Keratinocyte (primary cell): Measurements from ENCODE around the gene HENMT1. TPM values are rescaled to one million over a fixed set of nuclear protein-coding genes. Genes with fewer than 3 reads are reported as not detected.

ENCODE experiments used
- DNase-seq: peaks from one replicate; pipeline ENCODE4 v3.0.0-alpha.2; 2011; ENCODE audit warnings: low read depth, missing footprints, low spot score
- FAIRE-seq: peaks from 2 replicates; lab custom pipeline; 2011; peaks lifted over from hg19 to GRCh38; lab: Jason Lieb, UNC
- H2AFZ ChIP-seq: 2 replicates; pipeline ENCODE4 v1.6.0; 2012; ENCODE audit warnings: low read length, control low read depth, inconsistent platforms; ENCODE audit not compliant: control insufficient read depth
- H3K27ac ChIP-seq: 2 replicates; pipeline ENCODE4 v1.5.1; 2011; ENCODE audit warnings: low read length; ENCODE audit not compliant: control insufficient read depth, insufficient read depth
- H3K27me3 ChIP-seq: 3 replicates; pipeline ENCODE4 v1.6.0; 2011; ENCODE audit warnings: low read length; ENCODE audit not compliant: control insufficient read depth, insufficient read depth; ENCODE audit errors: extremely low read depth
- H3K36me3 ChIP-seq, 2 experiments: 2 replicates in 1 of 2; 3 replicates in 1 of 2; pipeline ENCODE4 v1.5.1; 2011; ENCODE audit warnings: low read length in 2 of 2, mild to moderate bottlenecking in 1 of 2; ENCODE audit not compliant: control insufficient read depth in 2 of 2, insufficient read depth in 2 of 2; ENCODE audit errors: extremely low read depth in 1 of 2
- H3K4me1 ChIP-seq: 3 replicates; pipeline ENCODE4 v1.5.1; 2011; ENCODE audit warnings: low read length; ENCODE audit not compliant: control insufficient read depth, insufficient read depth; ENCODE audit errors: extremely low read depth
- H3K4me2 ChIP-seq: 3 replicates; pipeline ENCODE4 v1.6.0; 2011; ENCODE audit warnings: low read depth, low read length; ENCODE audit not compliant: control insufficient read depth, insufficient read depth; ENCODE audit errors: extremely low read depth
- H3K4me3 ChIP-seq, 3 experiments: fragments of 200-600 bp in 1 of 3; sonication (generic) in 1 of 3; 2 replicates in 2 of 3; 3 replicates in 1 of 3; pipeline ENCODE4 v1.5.1; 2011 to 2016; ENCODE audit warnings: low read length in 3 of 3, mild to moderate bottlenecking in 3 of 3, control low read depth in 2 of 3, inconsistent platforms in 1 of 3, low read depth in 1 of 3, mixed read lengths in 1 of 3, mixed run types in 1 of 3, moderate library complexity in 1 of 3; ENCODE audit not compliant: control insufficient read depth in 2 of 3, insufficient read depth in 2 of 3; ENCODE audit errors: extremely low read depth in 1 of 3
- H3K79me2 ChIP-seq: 2 replicates; pipeline ENCODE4 v1.6.0; 2012; ENCODE audit warnings: low read length; ENCODE audit not compliant: control insufficient read depth, insufficient read depth
- H3K9ac ChIP-seq: 3 replicates; pipeline ENCODE4 v1.6.0; 2011; ENCODE audit warnings: low read length; ENCODE audit not compliant: control insufficient read depth, insufficient read depth; ENCODE audit errors: extremely low read depth
- H3K9me1 ChIP-seq: 3 replicates; pipeline ENCODE4 v1.6.0; 2011; ENCODE audit warnings: low read length; ENCODE audit not compliant: control insufficient read depth, insufficient read depth; ENCODE audit errors: extremely low read depth
- H3K9me3 ChIP-seq: 2 replicates; pipeline ENCODE4 v1.5.1; 2012; ENCODE audit warnings: low read depth, low read length; ENCODE audit not compliant: control insufficient read depth
- H4K20me1 ChIP-seq: 3 replicates; pipeline ENCODE4 v1.6.0; 2011; ENCODE audit warnings: low read length; ENCODE audit not compliant: control insufficient read depth, insufficient read depth; ENCODE audit errors: extremely low read depth
- EZH2 ChIP-seq: IDR thresholded peaks from one replicate; pipeline ENCODE4 v1.6.1; 2012; ENCODE audit warnings: inconsistent platforms, mild to moderate bottlenecking, low read length, moderate library complexity
- dilution Hi-C: fragments of 300-500 bp; cut with MboI; formaldehyde crosslinking; loops from one replicate; pipeline ENCODE4 v1.7.0; 2020; ENCODE audit warnings: low sequenced_read_pairs; ENCODE audit not compliant: extremely low pct_ligation_motif_present
- polyA plus RNA-seq, 5 experiments: library from polyadenylated mRNA; depleted of rRNA in 3 of 5; stranded (reverse) in 3 of 5; stranded (forward) in 1 of 5; unstranded in 1 of 5; fragments of >200 nt; gene quantifications; 1 replicate in 1 of 5; 2 replicates in 3 of 5; 3 replicates in 1 of 5; pipeline versions ENCODE4 v1.2.1 to v1.2.3, GENCODE V29; 2011 to 2012; ENCODE audit warnings: missing spikeins in 2 of 5, low read depth in 1 of 5, low replicate concordance in 1 of 5
- TF ChIP-seq, protein P1 (sequence below), 3 experiments: IDR thresholded peaks in 1 of 3; conservative IDR thresholded peaks in 1 of 3; optimal IDR thresholded peaks in 1 of 3; 2 replicates in 2 of 3; 3 replicates in 1 of 3; pipeline versions ENCODE3 to v1.5.1; 2011; ENCODE audit warnings: low read length in 3 of 3, mild to moderate bottlenecking in 3 of 3, moderate library complexity in 2 of 3, control low read depth in 1 of 3, inconsistent platforms in 1 of 3; ENCODE audit not compliant: insufficient read depth in 2 of 3; ENCODE audit errors: extremely low read depth in 1 of 3

The HENMT1 gene
- polyA plus RNA-seq, 1 donor (not counting 4 experiments of a cell fraction or from before 2014, with no cell fraction given), result 1.7 TPM

- DNase-seq (no peak), FAIRE-seq (no peak)
- Histone ChIP-seq H3K27me3 (no peaks in the 10 kb centered on the region), H3K9ac (no peak overlapping the region), H3K36me3 (no peaks in the 10 kb centered on the region), H3K4me2 (no peak overlapping the region), H3K4me1 (no peaks in the 10 kb centered on the region), H3K79me2 (no peaks in the 10 kb centered on the region), H3K9me3 (no peaks in the 10 kb centered on the region), H4K20me1 (no peaks in the 10 kb centered on the region), H3K9me1 (no peaks in the 10 kb centered on the region), H3K27ac (no peak overlapping the region), H3K4me3 (no peak overlapping the region), H2AFZ (no peak overlapping the region)
- dilution Hi-C loops, result no loop called here
- TF ChIP-seq, protein P1, sequence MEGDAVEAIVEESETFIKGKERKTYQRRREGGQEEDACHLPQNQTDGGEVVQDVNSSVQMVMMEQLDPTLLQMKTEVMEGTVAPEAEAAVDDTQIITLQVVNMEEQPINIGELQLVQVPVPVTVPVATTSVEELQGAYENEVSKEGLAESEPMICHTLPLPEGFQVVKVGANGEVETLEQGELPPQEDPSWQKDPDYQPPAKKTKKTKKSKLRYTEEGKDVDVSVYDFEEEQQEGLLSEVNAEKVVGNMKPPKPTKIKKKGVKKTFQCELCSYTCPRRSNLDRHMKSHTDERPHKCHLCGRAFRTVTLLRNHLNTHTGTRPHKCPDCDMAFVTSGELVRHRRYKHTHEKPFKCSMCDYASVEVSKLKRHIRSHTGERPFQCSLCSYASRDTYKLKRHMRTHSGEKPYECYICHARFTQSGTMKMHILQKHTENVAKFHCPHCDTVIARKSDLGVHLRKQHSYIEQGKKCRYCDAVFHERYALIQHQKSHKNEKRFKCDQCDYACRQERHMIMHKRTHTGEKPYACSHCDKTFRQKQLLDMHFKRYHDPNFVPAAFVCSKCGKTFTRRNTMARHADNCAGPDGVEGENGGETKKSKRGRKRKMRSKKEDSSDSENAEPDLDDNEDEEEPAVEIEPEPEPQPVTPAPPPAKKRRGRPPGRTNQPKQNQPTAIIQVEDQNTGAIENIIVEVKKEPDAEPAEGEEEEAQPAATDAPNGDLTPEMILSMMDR (optimal IDR thresholded peaks at IDR 0.05 in 1 of 3, IDR thresholded peaks at IDR 0.05 in 1 of 3, conservative IDR thresholded peaks at IDR 0.05 in 1 of 3; ENCODE audit: extremely low read depth in 1 of 3, insufficient read depth in 2 of 3, low read length in 3 of 3), result no peak
- TF ChIP-seq EZH2, result no peak
Measured at GRCh38 chr1:108601708-108602410, 59.0 kb downstream of the HENMT1 start.

DNA sequence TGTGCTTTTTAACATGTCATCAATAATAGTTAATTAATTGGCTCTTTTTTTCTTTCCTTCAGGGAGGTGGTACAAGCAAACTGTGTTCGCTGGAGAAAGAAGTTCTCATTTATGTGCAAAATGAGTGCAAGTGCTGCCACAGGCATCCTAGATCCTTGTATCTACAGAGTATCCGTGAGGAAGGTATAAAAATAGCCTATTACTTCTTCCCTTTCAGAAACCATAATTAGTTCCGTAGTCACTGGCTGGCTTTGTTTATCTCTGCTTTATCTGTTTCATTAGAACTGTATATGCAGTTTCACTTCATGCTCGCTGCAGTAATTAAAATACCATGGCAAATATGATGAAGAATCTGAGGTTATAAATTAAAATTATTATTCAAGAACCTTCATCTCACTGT, 60.4 kb downstream of the HENMT1 start:
- H3K4me3 ChIP-seq, result no peak overlapping the region
- H3K4me2 ChIP-seq, result no peak overlapping the region
- TF ChIP-seq EZH2, result no peak
- TF ChIP-seq, protein P1 (optimal IDR thresholded peaks at IDR 0.05 in 1 of 3, IDR thresholded peaks at IDR 0.05 in 1 of 3, conservative IDR thresholded peaks at IDR 0.05 in 1 of 3; ENCODE audit: extremely low read depth in 1 of 3, insufficient read depth in 2 of 3, low read length in 3 of 3), result no peak
- no peak overlapping the region for H3K9ac ChIP-seq
- no peaks in the 10 kb centered on the region for H3K36me3 ChIP-seq
- H3K27me3 ChIP-seq, result no peaks in the 10 kb centered on the region
- H3K9me1 ChIP-seq, result no peaks in the 10 kb centered on the region
- FAIRE-seq, result no peak
- H4K20me1 ChIP-seq, result no peaks in the 10 kb centered on the region
- dilution Hi-C loops, result no loop called here
- H3K4me1 ChIP-seq, result no peaks in the 10 kb centered on the region
- no peak overlapping the region for H2AFZ ChIP-seq
- DNase-seq, result no peak
- no peaks in the 10 kb centered on the region for H3K9me3 ChIP-seq
- no peak overlapping the region for H3K27ac ChIP-seq
- no peaks in the 10 kb centered on the region for H3K79me2 ChIP-seq
